Motor neuron (in vitro differentiated cells): ENCODE measurements around the gene OTOGL. TPM values are rescaled to one million over a fixed set of nuclear protein-coding genes. Genes with fewer than 3 reads are reported as not detected.

Experiments
- ATAC-seq, 8 experiments: fragments of 200-7000 bp; cut with Tn5 transposase; replicated peaks in 6 of 8; 2 replicates each; pipeline ENCODE4 v1.8.0; 2021; ENCODE audit warnings: mild to moderate bottlenecking in 8 of 8, moderate library complexity in 8 of 8
- H3K27ac ChIP-seq, 2 donors: fragments of 250-450 bp; sonication (Bioruptor Pico); 2 replicates each; pipeline ENCODE4 v1.9.0; 2021; ENCODE audit warnings: antibody characterized with exemption in 2 of 2, mild to moderate bottlenecking in 2 of 2, moderate library complexity in 1 of 2
- H3K4me1 ChIP-seq, 2 donors: fragments of 250-450 bp; sonication (Bioruptor Pico); replicated peaks in 1 of 2; 2 replicates each; pipeline ENCODE4 v1.6.1; 2021; ENCODE audit warnings: antibody characterized with exemption in 2 of 2, mild to moderate bottlenecking in 2 of 2, moderate library complexity in 1 of 2
- H3K4me3 ChIP-seq, 5 donors: fragments of 250-450 bp; sonication (Bioruptor Pico); 2 replicates each; pipeline ENCODE4 v1.9.0; 2021; ENCODE audit warnings: antibody characterized with exemption in 5 of 5, mild to moderate bottlenecking in 5 of 5, moderate library complexity in 4 of 5
- WGBS, 10 experiments: fragments of 450-650 bp; shearing (Covaris generic); methylation state at CpG; one replicate each; pipeline ENCODE4 v1.0.0; 2022; 5-methylcytosine and 5-hydroxymethylcytosine counted together
- in situ Hi-C, 9 experiments: fragments of 400-800 bp; cut with MboI; loops; one replicate each; pipeline ENCODE4 v1.15.0; 2021; ENCODE audit warnings: low sequenced_read_pairs in 9 of 9, low pct_unique_long_range_greater_than_20kb in 2 of 9; ENCODE audit not compliant: unreplicated experiment in 9 of 9
- total RNA-seq, 8 experiments: library from RNA; unstranded; fragments of 300-600 nt; gene quantifications; 2 replicates each; pipeline versions ENCODE4 v1.2.3 to v1.2.4, GENCODE V29; 2022

Gene OTOGL
- total RNA-seq, 8 experiments from 2014 or later, result 0.05 to 6.7 (median 0.42) TPM

DNA sequence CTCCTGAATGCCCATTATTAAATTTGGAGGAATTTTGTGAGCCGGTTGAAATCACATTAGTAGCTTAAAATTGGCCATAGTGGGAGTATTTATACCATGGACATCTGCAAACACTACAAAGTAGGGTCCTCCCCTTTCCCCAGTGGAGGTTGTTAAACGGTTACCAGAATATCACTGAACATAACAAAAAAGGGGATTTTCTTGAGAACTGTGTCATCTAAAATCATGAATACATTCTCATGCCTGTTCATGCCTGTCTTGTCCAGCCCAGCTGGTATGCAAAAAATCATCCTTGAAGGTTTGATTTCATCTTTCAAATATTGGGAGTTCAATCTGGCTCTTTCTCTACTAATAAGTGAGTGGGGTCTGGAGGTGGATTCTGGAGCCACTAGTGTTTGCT, 96.4 kb downstream of the OTOGL start:
- peak in 2 of 8 experiments; percentile 19 to 38 for ATAC-seq
- H3K27ac ChIP-seq, result no peak overlapping the region
- WGBS, 10 experiments, result 30 to 100% (median 71%) methylated on average over 1 to 2 of the region's 2 CpGs; no CpG with 5 or more reads in 5 of the 10 experiments
- peaks cover 0 to 6% of the 10 kb centered on the region in 2 donors for H3K4me1 ChIP-seq
- in situ Hi-C loops, result loop anchor here in 4 of 9 experiments (10.0 to 25.0 kb wide), 5 partner anchors 69 to 633 kb away; partner anchors contain the start of gene PPP1R12A (in 1 of the 4)
- H3K4me3 ChIP-seq, result no peak overlapping the region

- Histone ChIP-seq H3K4me1 (peaks cover 0 to 6% of the 10 kb centered on the region in 2 donors), H3K4me3 (no peak overlapping the region), H3K27ac (no peak overlapping the region)
- no peak for ATAC-seq
- in situ Hi-C loops, result loop anchor here in 4 of 9 experiments (10.0 to 25.0 kb wide), 5 partner anchors 68 to 634 kb away; partner anchors contain the start of gene PPP1R12A (in 1 of the 4)
- 86 to 89% methylated on average over 2 of the region's 2 CpGs; no CpG with 5 or more reads in 8 of the 10 experiments for WGBS, 10 experiments
These were observed 97.1 kb downstream of the OTOGL start for GRCh38 chr12:80196419-80196818.

DNA sequence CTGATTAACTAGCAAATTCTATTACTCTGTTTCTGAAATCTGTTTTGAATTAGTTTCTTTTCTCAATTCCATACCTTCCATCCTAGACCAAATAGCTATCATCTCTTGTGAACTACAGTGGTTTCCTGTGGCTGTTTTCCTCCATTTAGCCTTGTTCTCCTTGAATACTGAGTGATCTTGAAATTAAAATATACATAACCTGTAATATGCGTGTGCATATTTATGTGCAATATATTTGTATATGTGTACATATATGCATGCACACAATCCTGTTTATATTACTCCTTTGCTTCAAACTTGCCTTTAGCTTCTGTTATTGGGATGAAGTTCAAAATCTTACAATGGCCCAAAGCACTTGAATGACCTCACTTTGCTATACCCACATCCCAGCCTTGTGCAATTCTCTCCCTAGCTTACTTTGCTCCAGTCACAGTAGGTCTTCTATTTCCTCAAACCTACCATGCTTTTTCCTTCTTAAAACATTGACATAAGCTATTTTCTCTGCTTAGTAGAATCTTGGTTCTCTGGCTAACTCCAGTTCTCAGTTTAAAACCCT, 99.5 kb downstream of the OTOGL start:
- Histone ChIP-seq H3K4me1 (peaks cover 6 to 9% of the 10 kb centered on the region in 2 donors), H3K27ac (no peak overlapping the region), H3K4me3 (no peak overlapping the region)
- ATAC-seq, result peak in 3 of 8 experiments; percentile 59 to 93 (median 59)
- in situ Hi-C loops, result loop anchor here in 4 of 9 experiments (10.0 to 25.0 kb wide), 5 partner anchors 66 to 637 kb away; partner anchors contain the start of gene PPP1R12A (in 1 of the 4)
- 0 to 100% (median 57%) methylated on average over 1 of the region's 1 CpG; no CpG with 5 or more reads in 2 of the 10 experiments for WGBS, 10 experiments

GRCh38 chr12:80199931-80200330, 100.6 kb downstream of the OTOGL start:
- H3K4me1 ChIP-seq, result peaks cover 6 to 9% of the 10 kb centered on the region in 2 donors
- ATAC-seq, result peak in 5 of 8 experiments; percentile 16 to 63 (median 52)
- no peak overlapping the region for H3K4me3 ChIP-seq
- H3K27ac ChIP-seq, result no peak overlapping the region
- in situ Hi-C loops, result loop anchor here in 4 of 9 experiments (10.0 to 25.0 kb wide), 5 partner anchors 65 to 638 kb away; partner anchors contain the start of gene PPP1R12A (in 1 of the 4)

GRCh38 chr12:80200414-80200813, 101.1 kb downstream of the OTOGL start:
- no peak overlapping the region for H3K27ac ChIP-seq
- H3K4me3 ChIP-seq, result no peak overlapping the region
- H3K4me1 ChIP-seq, result peaks cover 6 to 9% of the 10 kb centered on the region in 2 donors
- ATAC-seq, result no peak
- WGBS, 10 experiments, result 38 to 100% (median 83%) methylated on average over 1 of the region's 1 CpG; no CpG with 5 or more reads in 3 of the 10 experiments
- in situ Hi-C loops, result loop anchor here in 1 of 9 experiments (10.0 kb wide), 1 partner anchor 64 kb away; no protein-coding TSS in a partner anchor

DNA sequence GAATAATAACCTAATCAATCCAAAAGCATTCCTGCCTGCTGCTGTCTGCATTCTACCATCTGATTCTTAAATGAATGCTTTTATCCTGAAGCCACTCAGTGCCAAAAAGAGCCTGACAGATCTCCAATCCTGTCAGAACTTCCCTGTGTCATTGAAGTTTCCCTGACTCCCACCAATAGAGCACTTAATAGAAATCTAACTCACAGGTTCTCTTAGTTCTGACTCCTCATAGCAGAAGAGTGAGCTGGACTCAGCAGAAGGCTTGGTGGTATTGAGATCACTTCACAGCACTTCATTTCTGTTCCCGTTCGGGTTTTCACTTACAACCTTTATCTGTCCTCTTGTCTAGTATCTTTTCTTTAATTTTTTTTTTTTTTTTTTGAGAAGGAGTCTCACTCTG, 102.6 kb downstream of the OTOGL start:
- WGBS, 10 experiments, result 50 to 100% (median 100%) methylated on average over 1 to 2 of the region's 2 CpGs; no CpG with 5 or more reads in 1 of the 10 experiments
- in situ Hi-C loops, result loop anchor here in 1 of 9 experiments (10.0 kb wide), 1 partner anchor 63 kb away; no protein-coding TSS in a partner anchor
- H3K4me1 ChIP-seq, result peaks cover 6 to 9% of the 10 kb centered on the region in 2 donors
- H3K4me3 ChIP-seq, result no peak overlapping the region
- ATAC-seq, result no peak
- no peak overlapping the region for H3K27ac ChIP-seq

GRCh38 chr12:80205960-80206359, 106.6 kb downstream of the OTOGL start:
- no peak overlapping the region for H3K27ac ChIP-seq
- WGBS, 10 experiments, result 22 to 89% (median 71%) methylated on average over 1 of the region's 1 CpG; no CpG with 5 or more reads in 3 of the 10 experiments
- in situ Hi-C loops, result loop anchor here in 1 of 9 experiments (10.0 kb wide), 1 partner anchor 59 kb away; no protein-coding TSS in a partner anchor
- no peak overlapping the region for H3K4me3 ChIP-seq
- peaks cover 0 to 9% of the 10 kb centered on the region in 2 donors for H3K4me1 ChIP-seq
- ATAC-seq, result no peak

- WGBS, 10 experiments, result 17 to 100% (median 73%) methylated on average over 1 of the region's 1 CpG; no CpG with 5 or more reads in 2 of the 10 experiments
- H3K27ac ChIP-seq, result no peak overlapping the region
These were observed 108.7 kb downstream of the OTOGL start for GRCh38 chr12:80208071-80208470.

DNA sequence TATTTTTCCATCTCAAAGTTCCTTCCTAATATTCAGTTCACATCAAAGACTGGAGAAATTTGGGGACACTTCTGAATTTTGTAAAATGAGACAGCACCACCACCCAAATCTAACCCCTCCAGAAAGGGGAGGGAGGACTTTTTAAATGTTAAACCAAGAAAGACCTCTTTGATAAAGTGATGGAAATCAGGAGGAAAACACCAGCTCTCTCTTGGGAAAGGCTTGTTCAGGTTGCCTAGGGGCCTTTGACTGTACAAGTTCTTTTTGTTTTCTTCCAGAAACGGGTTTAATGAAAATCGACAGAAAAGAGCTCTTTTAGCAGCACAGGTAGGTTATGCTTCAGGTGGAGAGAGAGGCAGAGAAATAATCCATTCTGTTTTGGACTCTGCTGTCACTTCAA, 112.3 kb downstream of the OTOGL start:
- H3K27ac ChIP-seq, result no peak overlapping the region
- ATAC-seq, result no peak
- in situ Hi-C loops, result no loop called here
- 20 to 100% (median 56%) methylated on average over 1 to 2 of the region's 2 CpGs; no CpG with 5 or more reads in 4 of the 10 experiments for WGBS, 10 experiments
- peaks cover 4 to 14% of the 10 kb centered on the region in 2 donors for H3K4me1 ChIP-seq
- H3K4me3 ChIP-seq, result no peak overlapping the region

More at GRCh38 chr12:80208071-80208470, 108.7 kb downstream of the OTOGL start:
- no peak for ATAC-seq
- in situ Hi-C loops, result loop anchor here in 1 of 9 experiments (10.0 kb wide), 1 partner anchor 57 kb away; no protein-coding TSS in a partner anchor
- Histone ChIP-seq H3K4me3 (no peak overlapping the region), H3K4me1 (peaks cover 4 to 9% of the 10 kb centered on the region in 2 donors)

DNA sequence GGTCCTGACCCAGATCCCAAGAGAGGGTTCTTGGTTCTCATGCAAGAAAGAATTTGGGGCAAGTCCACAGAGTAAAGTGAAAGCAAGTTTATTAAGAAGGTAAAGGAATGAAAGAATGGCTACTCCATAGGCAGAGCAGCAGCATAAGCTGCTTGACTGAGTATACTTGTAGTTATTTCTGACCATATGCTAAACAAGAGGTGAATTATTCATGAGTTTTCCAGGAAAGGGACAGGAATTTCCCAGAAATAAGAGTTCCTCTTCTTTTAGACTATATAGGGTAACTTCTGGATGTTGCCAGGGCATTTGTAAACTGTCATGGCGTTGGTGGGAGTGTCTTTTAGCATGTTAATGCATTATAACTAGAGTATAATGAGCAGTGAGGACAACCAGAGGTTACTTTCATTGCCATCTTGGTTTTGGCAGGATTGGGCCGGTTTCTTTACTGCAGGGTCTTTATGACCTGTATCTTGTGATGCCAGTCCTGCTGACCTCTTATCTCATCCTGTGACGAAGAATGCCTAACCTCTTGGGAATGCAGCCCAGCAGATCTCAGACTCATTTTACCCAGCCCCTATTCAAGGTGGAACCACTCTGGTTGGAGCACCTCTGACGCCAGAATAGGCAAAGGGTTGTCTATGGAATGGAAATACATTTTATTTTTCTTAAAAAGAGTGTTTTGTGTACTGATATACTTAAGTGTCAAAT, 113.8 kb downstream of the OTOGL start:
- no peak overlapping the region for H3K4me3 ChIP-seq
- H3K4me1 ChIP-seq, result peaks cover 11 to 14% of the 10 kb centered on the region in 2 donors
- in situ Hi-C loops, result no loop called here
- no peak overlapping the region for H3K27ac ChIP-seq
- 20 to 100% (median 67%) methylated on average over 1 to 4 of the region's 4 CpGs; no CpG with 5 or more reads in 1 of the 10 experiments for WGBS, 10 experiments
- peak; percentile 41 to 94 (median 64) for ATAC-seq

GRCh38 chr12:80213871-80214270, 114.5 kb downstream of the OTOGL start:
- no peak overlapping the region for H3K27ac ChIP-seq
- no peak overlapping the region for H3K4me3 ChIP-seq
- peak in 1 of 8 experiments; percentile 30 for ATAC-seq
- in situ Hi-C loops, result no loop called here
- peaks cover 11 to 14% of the 10 kb centered on the region in 2 donors for H3K4me1 ChIP-seq
- WGBS, 10 experiments, result 70 to 100% (median 100%) methylated on average over 1 to 3 of the region's 3 CpGs; no CpG with 5 or more reads in 1 of the 10 experiments

DNA sequence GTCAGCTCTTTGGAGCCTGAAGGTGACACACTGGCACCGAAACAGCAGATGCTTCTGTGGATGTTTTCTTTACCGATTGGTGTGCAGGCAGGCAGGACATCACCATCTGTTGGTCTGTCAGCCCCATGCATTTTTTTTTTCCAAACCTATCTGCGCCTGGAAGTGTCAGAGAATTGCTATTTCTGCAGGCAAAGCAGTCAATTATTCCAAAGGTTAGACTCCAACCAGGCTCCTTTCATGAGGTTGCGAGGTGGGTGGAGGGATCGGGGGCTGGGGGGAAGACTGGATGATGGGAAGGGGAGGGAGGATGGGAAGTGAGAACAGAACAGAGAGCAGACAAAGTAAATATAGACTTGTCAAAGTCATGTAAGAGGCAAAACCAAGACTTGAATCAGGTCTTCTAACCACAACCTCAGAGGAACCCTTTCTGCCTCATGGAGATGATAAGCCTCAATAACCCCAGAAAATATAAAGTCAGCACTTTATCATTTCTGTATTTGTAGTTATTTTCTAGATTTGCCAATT, 117.7 kb downstream of the OTOGL start:
- Histone ChIP-seq H3K4me3 (no peak overlapping the region), H3K4me1 (peaks cover 11 to 14% of the 10 kb centered on the region in 2 donors), H3K27ac (no peak overlapping the region)
- WGBS, 10 experiments, result 8 to 80% (median 41%) methylated on average over 1 to 2 of the region's 5 CpGs; no CpG with 5 or more reads in 4 of the 10 experiments
- in situ Hi-C loops, result no loop called here
- ATAC-seq, result peak in 2 of 8 experiments; percentile 26 to 36
